HG02678 (cell line): ENCODE measurements around the gene NELL1.

Source experiments
- ATAC-seq: cut with Tn5 transposase; IDR thresholded peaks from one replicate; pipeline ENCODE4 v1.9.1; 2021; ENCODE audit warnings: mild to moderate bottlenecking, moderate library complexity; ENCODE audit not compliant: unreplicated experiment

Gene NELL1

DNA sequence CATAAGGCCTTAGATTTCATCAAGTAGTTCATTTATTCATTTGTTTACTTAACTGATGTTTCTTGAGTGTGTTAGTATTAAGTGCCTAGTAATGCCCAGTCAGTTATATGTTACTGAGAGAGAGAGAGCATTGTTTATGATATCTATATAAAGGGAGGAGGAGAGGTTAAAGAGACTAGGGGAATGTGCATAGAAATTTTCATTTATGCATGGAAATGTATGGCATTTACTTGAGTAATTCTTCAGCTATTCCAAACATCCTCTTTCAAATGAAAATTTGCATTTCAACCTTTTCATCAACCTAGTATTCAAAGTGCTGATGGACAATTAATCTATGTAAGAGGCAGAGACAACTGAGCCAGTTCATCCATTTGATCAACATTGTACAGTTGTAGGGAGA lies 199.7 kb downstream of the NELL1 start:
- ATAC-seq: no peak

DNA sequence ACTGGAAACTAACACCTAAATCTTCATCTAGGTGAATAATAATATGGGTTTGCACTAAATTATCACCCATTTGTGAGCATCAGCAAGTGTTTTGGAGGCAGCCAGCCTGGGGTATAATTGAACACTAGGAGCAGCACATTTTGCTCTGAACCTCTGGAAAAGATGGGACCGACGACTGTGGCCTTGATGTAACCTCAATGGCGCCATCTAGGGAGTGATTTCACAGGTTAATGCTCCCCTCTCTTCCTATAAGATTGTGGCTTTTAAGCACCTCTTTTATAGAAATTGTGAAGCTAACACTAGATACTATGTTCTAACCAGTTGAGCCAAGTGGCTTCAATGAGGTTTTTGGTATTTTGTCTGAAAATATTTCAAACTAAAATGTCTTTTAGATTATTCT lies 203.7 kb downstream of the NELL1 start:
- ATAC-seq: no peak

DNA sequence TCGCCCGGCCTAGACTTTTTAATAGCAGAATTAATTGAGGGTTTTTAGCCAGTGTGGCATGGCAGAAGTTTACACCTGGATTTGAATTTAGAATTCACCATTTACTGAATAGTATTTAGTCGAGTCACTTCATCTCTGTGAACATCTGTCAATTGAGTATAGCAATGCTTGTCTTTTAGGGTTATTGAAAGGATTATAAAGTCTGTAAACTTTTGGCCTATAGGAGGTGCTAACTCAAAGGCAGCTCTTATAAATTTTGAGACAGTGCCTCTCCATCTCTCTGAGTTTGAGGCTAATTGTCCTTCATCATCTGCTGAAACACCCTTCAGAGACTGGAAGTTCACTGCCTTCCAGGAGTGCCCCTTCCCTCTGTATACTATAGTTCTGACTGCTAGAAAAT lies 205.0 kb downstream of the NELL1 start:
- no peak for ATAC-seq

DNA sequence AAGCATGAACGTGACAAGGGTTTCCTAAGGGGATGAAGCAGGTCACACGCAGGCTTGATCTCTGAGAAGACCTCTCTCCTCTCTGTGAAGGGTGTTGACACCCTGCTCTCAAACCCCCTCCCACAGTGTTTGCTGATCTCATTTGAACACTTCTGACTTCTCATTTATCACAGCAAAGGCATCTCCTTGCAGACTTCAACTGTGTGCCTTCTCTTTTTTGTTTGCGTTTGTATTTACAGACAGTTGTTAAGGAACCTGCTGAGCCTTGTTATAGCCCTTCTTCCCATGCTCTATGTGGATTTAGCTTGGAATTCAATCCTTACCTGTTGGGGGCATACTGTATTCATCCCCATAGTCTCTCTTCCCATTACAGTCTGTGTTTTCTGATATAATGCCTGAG lies 206.5 kb downstream of the NELL1 start:
- no peak for ATAC-seq

DNA sequence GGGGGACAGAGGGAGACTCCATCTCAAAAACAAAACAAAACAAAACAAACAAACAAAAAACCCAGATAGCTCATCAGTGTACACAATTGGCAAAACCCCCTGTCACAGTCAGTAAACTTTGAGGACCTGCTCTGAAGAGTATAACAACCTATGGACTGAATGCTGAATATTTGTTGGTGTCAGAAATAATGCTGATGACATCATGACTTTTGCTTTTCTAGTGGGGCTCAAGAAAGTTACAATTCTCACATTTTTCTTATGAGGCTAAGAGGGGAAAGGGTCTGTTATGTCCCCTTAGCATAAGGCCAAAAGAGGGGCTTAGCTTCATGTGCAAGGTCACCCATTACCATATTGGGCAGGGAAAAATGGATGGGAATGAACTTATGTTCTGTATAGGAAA lies 207.4 kb downstream of the NELL1 start:
- no peak for ATAC-seq

DNA sequence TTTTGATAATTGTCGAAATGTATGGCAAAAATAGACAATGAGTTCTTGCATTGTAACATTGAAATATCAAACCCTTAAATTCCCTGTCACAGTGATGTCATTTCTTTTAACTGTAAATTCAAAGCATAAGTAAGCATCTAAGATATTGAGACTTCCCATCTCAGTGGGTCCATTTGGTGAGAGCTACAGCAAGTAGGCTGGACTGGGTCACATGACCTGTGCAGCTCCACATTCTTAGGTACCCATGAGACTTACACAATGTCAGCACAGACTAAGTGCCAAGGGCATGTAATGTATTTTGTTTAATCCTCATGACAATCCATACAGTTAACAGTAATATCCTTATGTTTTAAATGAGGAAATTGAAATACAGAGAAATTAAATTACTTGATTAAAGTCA lies 210.7 kb downstream of the NELL1 start:
- ATAC-seq: no peak

DNA sequence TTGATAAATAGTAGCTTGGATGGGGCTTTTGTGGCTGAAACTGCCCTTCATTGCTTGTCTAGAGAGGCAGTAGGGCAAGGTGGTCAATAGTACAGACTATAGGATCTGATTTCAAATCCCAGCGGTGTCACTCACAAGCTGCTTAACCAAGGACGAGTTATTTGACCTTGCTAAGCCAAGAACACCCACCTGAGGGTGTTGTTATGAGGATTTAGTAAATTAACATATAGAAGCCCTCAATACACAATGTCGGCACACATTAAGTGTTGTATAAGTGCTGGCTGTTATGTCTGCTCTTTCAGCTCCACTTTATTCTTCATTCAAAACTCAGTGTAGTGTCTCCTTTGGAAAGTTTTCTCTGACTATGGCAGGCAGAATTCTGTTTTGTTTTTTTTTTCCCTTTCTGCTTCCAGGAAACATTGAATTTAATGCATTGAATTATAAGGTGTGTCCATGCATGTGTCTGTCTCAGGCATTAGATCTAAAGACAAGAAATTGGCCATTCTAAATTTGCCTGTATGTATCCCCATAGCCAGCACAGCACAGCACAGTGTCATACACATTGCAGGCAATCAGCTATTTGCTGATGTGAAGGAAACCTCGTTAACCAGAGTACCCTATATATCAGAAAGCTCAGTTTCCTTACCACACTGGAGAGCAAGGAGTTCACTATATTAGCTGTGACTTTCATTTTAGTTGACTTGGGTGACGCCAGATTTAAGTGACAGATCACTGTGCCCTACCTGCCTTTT lies 212.1 kb downstream of the NELL1 start:
- no peak for ATAC-seq

GRCh38 chr11:20887137-20887536 lies 217.8 kb downstream of the NELL1 start:
- no peak for ATAC-seq

DNA sequence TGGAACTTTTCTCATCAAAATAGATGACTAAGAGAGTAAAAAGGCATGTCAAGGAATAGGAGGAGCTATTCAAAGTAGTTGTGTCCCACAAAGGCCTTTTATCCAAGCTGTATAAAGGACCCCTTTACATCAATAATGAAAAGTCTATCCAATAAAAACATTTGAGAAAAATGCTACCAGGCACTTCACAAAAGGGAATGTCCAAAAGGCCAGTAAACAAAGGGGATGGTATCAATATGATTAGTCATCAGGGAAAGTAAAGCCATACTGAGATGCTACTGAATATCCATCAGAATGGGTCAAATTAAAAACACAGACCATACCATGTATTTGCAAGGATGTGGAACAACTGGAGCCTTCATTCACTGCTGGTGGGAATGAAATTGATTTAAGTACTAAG lies 224.9 kb downstream of the NELL1 start:
- ATAC-seq: no peak

DNA sequence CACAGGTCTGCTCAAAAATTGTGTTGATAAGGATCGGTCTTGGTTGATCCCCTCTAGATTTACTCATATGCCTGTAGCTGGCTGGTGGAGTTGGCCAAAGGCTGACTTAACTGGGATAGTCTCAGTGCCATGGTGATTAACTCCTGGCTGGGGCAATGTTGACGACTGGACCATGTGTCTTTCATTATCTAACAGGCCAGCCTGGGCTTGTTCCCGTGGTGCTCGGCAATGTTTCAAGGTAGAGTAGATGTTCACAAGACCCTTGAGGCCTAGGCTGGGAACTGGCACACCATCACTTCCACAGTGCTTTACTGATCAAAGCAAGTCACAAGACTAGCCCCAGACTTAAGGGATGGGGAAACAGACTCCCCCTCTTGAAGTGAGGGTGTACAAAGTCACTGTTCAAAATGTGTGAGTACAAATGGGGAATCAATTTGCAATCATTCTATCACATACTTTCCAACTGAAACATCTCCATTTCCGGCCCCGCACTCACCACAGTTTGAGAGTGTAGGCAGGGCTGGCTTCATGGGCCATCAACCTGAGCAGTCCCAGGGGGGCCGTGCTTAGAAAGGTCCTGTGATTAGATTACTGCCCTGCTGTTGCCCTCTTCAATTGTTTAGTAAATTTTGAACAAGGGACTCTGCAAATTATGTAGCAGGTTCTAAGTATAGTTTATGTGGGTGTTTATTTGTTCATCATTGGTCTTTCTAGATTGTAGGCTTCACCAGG lies 240.8 kb downstream of the NELL1 start:
- ATAC-seq: no peak

DNA sequence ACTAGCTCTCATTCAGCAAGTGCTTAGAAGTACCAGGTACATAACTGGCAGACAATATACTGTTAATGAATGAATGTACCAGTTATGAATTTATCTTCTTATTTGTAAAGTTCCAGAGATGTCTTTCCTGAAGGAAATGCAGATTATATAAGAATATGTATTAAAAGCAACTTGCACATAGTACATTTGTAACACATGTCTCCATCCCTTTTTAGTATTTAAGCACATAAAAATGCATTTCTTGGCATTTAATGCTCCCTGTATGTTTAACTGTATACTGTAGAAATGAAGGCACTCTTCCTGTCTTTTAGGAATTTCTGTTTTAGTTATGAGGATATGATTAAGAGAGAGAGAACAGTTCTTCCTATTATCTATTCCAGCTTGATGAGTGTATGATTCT lies 241.3 kb downstream of the NELL1 start:
- ATAC-seq: no peak

GRCh38 chr11:20912065-20912821 lies 242.9 kb downstream of the NELL1 start:
- no peak for ATAC-seq

DNA sequence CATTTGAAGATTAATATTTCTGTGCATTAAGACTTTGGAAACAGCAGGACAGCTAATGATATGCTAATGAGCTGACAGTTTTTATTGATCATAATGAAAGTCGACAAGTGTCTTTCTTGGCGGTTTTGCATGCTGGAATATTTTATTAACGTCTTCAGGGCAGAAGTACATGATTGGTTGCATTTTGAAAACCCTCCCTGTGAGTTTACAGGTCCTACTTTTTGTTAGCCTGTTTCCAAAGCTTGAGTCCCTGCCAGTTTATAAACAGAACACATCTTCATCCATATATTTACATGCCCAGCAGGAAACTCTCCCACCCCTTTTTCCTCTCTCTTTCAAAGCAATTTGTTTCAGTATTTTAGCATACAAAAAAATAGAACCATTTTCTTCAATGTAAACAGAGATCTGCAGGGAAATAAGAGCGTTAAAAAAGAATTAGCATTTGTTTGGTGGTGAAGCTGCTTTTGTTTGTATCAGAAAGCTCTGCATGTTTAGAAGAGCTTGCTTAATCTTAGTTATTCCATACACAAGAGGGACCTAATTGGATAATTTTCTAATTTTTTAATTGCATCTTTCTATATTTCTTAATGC lies 243.6 kb downstream of the NELL1 start:
- no peak for ATAC-seq

DNA sequence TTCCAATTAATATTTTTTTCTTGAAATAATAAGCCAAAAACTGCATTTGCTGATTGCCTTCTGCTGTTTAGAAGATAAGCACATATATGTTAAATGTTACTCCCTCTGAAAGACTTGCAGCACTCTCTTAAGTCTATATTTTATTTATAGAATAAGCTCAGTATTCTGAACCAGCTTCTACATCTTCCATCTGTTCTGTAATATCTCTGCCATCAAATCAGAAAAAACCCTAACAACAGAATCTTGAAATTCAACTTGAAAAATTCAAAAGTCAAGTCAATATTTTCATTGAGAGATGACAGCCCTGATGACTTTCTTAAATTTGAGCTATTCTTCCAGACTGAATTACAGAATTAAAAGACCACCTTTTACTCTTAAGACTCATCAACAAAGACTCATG lies 247.9 kb downstream of the NELL1 start:
- no peak for ATAC-seq

GRCh38 chr11:20926799-20927540 lies 257.6 kb downstream of the NELL1 start:
- ATAC-seq: no peak

DNA sequence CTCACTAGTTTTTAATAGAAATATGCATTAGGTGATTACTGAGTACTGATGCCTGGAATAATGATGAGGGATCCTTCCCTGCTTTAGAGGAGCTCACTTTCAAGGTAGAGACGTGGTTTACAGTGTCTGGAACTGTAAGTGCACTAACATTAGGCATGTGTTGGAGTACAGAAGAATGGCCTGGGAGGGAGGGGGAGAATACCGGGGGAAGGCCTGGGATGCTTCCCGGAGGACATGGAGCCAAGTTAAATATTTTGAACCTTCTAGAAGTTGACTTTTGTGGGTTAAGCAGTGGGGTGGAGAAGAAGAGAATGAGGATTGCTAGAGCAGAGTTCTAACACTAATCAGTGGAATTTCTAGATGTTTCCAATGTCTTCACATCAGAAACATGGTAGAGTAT lies 261.6 kb downstream of the NELL1 start:
- no peak for ATAC-seq

GRCh38 chr11:20933086-20933485 lies 263.7 kb downstream of the NELL1 start:
- no peak for ATAC-seq

DNA sequence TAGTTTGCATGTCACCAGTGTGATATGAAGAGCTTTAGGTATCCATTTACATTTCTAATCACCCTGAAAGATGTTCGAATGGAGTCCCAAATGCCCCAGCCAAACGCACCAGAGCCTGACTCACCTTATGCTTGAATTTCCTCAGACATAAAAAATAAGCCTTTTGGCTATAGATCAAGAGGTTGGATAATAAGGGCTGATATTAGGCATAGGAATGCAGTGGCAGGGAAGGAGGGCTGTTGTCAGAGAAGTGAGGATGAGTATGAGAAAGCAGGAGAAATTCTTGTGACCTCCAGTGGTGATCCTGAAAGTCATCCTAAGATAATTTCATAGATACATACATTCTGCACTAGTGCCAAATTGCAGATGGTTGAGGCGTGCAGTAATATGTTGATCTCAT lies 264.6 kb downstream of the NELL1 start:
- ATAC-seq: no peak

GRCh38 chr11:20934516-20934915 lies 265.1 kb downstream of the NELL1 start:
- ATAC-seq: no peak

DNA sequence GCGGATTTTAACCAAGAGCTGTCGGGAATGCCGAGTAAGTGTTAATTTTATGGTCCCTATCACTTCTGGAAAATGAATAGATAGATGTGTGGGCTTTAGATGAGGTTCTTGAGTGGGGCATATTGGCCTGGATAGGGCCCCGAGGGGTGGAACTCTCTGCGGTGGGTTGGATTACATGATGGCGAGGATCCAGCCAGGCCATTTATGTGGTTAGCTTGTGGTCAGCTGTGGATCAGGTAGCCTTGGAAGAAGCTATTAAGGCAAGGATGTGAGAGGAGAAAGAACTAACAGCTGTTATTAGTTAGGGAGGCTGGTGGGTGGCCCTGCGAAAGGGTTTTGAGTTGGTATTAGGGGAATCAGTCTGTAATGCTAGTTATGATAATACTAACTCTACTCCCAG lies 268.4 kb downstream of the NELL1 start:
- ATAC-seq: no peak

DNA sequence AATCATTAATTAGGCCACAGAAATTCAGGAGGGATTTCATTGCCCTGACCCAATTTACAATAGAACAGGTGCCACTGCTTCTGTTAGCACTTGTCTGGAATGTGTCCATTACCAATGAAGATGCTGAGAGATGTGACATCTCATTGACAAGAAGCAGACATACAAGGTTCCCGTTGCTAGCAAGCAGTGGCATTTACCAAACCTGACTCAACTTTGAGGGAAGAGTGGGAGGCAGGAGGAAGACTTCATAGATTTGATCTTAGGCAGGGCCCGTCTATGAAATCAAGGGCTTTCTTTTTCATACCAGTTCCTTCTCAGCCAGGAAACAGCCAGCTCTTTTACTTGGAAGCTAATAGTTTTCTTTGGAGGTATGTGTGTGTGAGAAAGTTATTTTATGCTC lies 280.2 kb downstream of the NELL1 start:
- no peak for ATAC-seq
